Amniotic stem cell (primary cell): Measurements from ENCODE around the gene KIF1C.

ENCODE experiments used
- DNase-seq: peaks from one replicate; lab custom pipeline; 2025; lab: John Stamatoyannopoulos, UW

Gene KIF1C

DNA sequence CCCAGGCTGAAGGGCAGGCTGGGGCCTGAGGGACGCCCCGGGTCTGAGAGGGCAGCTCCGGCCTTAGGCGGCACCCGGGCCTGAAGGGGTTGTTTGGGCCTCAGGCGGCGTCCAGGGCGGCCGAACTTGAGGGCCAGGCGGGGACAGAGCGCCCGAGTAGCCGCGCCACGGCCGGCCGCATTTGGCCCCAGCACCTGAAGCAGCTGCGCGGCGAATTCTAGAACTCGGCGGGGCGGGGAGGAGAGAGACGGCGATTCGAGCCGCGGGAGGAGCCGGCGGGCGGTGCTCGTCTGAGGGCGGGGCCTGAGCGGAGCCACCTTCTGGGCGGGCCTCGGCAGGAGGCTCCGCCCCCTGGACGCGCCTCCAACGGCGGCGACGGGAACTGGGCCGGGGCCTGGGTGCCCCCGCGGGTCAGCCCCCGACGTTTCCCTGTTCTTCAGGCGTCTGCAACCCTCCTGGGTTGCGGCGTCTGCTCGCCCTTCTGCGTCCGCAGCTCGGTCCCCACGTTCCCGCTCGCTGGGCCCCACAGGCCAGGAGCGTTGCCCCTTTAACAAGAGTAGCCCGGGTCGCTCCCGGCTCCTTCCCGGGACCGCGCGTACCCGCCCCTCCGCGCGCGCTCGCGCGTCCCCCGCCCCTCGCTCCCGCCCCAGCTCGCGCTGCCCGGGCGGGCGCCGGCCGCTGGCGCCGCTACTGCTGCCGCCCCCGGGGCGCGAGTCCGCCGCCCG lies at the start of gene KIF1C, which contains the start of gene INCA1:
Gene KIF1C, plus strand, starts transcription at position 649 of the 725 bp plus-strand sequence. CDS start 2,297 bp downstream, outside the sequence.
Gene INCA1, minus strand, starts transcription at position 221 of the 725 bp plus-strand sequence. CDS start 3,085 bp downstream, outside the sequence.
- peak; percentile 73 for DNase-seq

DNA sequence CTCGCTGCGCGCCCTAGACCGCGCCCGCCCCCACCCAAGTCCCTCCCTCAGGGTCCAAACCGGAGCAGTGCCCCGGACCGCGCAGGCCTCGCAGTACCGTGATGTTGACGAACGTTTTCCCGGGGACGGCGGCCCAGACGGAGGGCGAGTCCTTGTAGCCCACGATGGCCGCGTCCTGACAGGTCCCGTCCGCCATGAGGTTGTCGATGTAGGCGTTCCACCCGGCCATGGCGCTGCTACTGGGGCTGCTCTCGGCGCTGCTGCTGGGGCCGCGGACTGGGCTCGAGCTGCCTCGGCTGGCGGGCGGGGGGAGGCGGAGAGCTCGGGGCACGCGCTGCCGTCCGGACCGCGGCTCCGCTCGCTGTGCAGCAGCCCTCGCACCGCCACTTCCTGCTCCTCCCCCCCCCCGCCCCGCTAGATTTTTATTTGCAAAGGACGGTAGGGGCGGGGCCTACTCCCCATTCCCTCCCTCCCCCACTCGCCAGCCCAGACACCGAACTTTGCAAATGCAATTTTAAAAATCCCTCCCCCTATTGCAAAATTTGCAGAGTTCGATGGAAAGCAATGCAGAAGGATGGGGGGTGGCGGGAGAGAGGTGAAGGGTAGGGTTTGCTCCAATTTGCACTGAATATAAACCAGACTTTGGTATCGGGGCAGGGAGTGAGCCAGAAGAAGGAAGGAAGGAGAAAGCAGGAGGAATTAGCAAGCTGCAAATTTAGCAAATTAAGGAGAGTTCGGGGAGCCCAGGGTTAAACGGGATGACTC lies 49.4 kb upstream of the KIF1C start, which contains the start of gene PFN1:
Gene PFN1, minus strand, starts transcription at position 365 of the 765 bp plus-strand sequence. Its CDS starts 136 bp downstream, at position 229.
- peak; percentile 81 for DNase-seq

DNA sequence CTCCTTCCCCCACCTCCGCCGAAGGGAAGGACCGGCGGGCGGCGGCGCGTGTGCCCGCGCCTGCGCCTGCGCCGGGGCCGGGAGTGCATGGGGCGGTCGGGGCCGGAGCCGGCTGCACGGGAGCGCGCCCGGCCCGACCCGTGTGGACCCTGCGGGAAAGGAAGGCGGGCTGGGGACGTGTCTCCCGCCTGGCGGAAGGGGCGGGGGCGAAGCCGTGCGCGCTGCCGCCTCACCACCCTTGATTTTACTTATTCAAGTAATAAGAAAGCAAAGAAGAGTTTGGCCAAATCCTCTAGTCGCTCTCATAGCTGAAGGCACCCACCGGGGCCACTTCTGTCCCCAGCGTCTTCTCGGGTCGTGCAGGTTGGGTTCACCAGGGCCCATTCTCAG lies 48.8 kb upstream of the KIF1C start:
- peak; percentile 89 for DNase-seq

DNA sequence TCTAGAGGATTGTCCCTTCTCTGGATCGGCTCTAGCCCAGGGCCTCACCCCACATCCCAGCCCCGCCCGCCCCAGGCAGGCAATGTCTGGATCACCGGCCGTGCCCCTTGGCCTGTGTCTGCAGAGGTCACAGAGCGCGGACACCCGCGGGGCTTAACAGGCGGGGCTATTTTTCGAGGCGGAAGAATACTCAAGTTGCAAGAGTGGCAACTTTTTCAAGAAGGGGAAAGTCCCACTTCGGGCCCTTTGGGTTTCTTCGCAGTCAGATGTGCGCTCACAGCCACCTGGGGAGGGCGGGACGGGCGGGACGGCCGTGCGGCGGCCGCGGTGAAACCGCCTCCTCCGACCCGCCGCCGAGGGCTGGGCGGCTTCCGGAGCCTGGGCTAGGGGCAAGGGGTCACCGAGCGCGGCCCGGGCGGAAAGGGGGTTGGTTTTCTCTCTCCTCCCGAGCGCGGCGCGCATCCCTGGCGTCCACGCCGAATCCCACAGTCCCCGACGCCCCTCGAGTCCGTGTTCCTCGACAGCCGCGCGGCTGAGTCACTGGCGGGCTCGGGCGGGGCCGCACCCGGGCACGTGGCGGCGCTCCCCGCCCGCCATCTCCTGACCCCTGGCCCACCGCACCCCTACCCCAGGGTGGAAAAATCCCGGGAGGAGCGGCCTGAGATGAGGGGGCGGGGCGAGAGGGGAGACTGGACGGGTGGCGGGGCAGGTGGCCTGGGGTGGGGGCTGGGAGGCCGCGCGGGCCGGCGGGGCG lies 48.3 kb upstream of the KIF1C start:
- DNase-seq, result peak; percentile 13

DNA sequence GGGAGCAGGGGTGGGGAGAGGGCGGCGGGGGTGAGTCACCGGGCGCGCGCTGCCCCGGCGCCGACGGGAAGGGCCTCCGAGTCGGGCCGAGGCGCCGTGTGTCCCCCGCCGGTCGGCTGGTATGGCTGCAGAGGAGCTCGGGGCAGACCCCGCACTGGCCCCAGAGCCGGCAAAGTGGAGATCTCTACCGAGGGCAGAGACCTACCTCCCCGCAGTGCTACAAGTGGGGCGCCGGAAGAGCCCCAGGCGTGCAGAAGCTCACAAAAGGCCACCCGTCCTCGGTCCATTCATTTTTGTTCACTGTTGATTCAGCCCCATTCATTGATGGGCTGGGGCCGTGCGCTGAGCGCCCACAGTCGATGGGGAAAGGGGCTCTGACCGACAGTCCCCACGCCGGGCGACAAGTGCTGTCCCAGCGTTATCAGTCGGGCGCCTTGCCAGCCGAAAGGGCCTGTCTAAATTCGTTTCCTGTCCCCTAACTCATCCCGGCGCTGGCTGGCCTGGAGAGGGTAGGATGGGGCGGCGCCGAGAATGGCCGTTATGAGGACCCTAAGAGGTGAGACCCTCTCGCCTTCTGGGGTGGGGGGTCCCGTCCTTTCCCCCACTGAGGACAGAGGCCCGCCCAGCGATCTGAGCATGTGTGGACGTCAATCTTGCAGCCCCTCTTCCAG lies 47.5 kb upstream of the KIF1C start:
- DNase-seq, result peak; percentile 56

DNA sequence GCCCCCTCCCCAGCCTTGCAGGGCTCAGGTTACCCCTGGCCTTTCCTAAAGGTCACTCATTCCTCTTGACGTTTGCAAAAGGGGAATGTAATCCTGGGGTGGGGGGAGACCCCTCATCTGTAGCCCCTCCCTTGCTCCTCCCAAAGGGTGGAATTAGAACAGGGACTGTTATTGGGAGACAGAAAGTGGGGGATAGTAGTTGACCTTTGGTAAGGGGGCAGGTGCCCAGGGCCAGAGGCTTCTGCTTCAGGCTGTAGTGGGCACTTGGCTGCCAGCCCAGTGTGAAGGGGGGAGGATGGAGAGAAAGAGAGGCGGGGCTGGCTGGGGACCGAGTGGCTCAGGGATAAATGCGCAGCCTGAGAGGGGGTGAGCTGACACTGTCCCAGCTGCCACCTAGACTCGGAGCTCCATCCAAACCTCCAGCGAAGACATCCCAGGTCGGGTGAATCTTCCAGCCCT lies 47.0 kb upstream of the KIF1C start, which contains the start of gene ENO3:
Gene ENO3, plus strand, starts transcription at position 374 of the 459 bp plus-strand sequence. CDS start 711 bp downstream, outside the sequence.
- no peak for DNase-seq

DNA sequence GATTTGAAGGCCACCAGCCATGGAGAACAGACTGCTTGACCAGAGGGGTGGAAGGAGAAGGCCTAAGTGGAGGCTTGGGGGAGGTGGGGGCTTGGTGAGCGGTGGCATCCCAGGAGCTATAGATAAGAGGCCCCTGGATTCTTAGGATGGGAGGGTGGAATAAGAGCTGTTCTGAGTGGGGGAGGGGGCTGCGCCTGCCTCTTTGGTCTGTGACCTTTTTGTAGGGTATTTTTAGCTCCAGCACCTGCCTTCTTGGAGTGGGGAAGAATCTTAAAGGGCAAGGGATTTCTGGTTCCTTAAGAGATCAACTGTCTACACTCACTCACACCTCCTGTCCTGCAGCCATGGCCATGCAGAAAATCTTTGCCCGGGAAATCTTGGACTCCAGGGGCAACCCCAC lies 46.3 kb upstream of the KIF1C start:
- no peak for DNase-seq

DNA sequence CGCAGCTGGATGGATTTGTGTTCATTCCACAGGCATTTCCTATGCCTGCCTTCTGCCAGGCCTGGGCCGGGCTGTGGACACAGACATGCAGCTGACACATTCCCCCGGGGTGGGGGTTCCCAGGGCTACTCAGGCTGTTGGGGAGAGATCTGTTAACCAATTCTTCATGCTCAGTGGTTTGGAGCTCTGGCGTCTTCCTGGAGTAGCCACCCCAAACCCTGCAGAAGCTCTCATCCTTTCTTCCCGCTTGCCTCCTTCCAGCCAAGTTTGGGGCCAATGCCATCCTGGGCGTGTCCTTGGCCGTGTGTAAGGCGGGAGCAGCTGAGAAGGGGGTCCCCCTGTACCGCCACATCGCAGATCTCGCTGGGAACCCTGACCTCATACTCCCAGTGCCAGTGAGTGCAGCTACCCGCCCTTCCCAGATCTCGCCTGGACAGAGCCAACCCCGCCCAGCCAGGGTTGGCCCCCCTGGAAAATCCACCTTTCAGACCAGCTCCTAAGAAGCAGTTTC lies 44.2 kb upstream of the KIF1C start:
- DNase-seq, result peak; percentile 40

DNA sequence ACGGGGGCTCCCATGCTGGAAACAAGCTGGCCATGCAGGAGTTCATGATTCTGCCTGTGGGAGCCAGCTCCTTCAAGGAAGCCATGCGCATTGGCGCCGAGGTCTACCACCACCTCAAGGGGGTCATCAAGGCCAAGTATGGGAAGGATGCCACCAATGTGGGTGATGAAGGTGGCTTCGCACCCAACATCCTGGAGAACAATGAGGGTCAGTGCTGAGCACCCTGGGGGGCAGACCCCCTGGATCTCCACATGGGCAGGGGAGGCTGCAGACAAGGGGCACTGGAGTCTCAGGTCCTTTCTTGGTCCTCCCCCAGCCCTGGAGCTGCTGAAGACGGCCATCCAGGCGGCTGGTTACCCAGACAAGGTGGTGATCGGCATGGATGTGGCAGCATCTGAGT lies 42.7 kb upstream of the KIF1C start:
- no peak for DNase-seq

DNA sequence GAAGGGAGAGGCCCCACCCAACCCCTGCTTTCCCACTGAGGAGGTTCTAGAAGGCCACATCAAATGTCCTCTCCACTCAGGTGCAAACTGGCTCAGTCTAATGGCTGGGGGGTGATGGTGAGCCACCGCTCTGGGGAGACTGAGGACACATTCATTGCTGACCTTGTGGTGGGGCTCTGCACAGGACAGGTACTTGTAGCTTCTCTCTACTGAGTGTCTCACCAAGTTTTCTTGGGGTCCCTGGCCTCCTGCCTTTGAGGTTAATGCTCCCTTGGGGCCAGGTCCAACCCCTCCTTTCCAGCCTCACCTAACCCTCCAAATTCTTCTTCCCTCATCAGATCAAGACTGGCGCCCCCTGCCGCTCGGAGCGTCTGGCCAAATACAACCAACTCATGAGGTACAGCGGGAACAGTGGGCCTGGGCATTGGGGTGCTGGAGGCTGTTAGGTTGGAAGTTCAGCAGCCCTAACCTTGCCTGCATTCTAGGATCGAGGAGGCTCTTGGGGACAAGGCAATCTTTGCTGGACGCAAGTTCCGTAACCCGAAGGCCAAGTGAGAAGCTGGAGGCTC lies 41.2 kb upstream of the KIF1C start:
- DNase-seq, result no peak

DNA sequence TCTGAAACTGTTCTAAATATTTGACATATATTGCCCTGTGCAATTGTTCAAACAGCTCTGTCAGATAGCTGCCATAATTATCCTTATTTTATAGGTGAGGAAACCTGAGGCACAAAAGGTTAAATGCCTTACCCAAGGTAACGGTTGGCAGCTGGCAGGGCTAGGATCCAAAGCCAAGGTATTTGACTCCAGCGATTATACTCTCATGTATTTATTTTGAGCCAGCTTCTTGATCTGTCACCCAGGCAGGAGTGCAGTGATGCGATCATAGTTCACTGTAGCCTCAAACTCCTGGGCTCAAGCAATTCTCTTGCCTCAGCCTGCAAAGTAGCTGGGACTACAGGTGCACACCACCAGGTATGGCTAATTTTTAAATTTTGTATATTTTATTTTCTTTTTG lies 39.6 kb upstream of the KIF1C start:
- DNase-seq, result no peak

DNA sequence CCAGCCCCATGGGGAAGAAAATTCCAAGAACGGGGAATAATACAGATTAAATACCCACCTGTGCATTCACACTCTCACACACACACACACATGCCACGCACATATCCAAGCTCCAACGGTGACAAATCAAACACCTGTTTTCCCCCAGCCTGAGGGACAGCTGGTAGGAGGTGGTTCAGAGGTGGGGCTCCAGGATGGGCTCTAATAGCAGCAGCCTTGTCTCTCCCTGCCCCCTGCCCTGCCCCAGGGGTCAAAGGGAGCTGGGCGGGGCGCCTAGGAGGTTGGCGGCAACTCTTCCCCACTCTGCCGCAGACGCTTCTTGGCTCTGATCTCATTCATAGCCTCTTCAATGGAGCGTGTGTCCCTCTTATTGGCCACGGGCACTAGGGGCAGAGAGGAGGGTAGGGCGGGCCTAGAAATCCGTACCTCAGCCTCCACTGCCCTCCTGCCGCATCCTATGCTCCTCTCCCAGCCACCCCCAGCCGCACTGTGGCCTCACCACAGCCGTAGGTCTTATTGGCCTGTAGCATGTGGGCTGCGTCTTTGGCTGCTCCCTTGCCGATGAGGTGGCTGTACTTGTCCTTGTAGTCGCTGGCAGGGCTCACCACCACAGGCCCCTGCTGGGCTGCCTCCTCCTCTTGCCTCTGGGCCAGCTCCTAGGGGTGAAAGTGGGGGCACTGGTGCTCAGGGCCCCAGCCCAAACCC lies 38.3 kb upstream of the KIF1C start:
- no peak for DNase-seq

DNA sequence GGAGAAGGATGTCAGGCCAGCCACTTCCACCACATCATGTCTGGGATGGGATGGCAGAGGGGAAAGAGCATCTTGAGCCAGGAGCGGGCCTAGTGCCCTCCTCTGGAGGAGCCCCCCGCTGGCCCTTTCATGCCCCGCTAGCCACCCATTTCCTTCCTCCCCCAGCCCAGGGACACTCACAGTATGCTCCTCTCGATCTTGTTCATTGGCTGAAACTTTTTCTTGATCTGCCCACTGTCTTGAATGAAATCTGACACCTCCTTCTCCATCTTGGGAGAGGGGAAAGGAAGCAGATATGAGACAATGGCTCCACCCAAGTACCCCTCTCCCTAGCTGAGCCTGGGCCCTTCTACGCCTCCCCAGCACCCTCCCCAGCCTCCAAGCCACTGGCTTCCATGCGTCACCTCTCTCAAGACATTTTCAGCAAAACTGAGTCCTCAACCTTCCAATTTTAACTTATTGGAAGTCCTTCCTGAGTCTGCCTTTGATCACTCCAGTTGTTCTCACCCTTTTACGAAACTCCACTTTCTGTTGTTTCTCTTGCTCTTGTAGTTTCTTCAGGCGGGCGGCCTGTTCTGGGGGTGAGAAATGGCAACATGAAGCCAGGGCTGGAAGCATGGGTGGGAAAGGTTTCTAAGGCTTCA lies 37.3 kb upstream of the KIF1C start:
- DNase-seq, result no peak

DNA sequence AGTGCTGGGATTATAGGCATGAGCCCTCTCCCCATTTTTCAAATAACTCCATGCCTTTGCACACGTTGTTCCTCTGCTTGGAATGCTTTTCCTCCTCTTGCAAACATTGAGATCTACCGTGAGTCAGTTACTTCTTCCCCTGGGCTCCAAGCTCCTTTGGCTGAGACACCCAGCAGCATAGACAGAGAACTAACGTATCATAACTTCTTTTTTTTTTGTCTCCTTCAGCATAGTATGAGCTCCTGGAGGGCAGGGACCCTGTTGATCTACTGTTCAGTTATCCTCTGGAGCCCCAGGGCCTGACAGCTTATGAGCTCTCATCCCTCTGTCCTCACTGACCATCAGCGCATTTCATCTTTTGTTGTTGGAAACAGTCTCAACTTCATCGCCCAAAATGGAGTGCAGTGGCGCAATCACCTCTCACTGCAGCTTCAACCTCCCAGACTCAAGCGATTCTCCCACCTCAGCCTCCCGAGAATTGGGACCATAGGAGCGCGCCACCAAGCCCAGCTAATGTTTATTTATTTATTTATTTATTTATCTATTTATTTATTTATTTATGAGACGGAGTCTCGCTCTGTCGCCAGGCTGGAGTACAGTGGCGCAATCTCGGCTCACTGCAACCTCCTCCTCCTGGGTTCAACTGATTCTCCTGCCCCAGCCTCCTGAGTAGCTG lies 32.3 kb upstream of the KIF1C start:
- no peak for DNase-seq

DNA sequence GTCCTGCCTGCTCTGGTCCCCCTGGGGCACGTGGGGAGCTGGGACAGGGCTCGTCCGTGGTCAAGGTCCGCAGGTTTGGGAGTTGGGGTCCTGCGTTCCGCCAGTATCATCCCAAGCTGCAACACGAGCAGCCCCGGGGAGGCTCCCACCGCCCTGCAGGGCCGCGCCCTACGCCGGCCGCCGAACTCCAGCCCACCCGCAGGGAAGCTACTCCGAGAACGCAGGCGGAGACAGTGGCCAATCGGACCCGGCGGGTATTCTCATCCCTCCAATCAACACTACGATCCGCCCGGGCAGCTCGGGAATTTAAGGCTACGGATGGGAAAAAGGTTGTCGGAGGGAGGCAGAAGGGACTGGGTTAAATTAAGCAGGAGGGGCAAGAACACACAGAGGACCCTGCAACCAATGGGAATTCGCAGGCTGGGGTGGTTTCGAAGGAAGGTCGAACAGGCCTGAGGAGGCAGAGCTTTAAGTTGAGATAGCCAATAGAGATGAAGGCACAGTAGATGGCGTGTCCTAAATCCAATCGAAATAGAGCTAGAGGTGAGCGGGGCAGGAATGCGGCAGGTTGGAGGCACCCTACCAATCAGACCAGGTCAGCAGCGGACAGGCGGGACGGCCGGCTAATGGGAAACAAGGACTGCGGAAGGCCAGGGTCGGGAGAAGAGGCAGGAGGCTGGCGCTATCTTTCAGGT lies 30.8 kb upstream of the KIF1C start:
- peak; percentile 98 for DNase-seq

DNA sequence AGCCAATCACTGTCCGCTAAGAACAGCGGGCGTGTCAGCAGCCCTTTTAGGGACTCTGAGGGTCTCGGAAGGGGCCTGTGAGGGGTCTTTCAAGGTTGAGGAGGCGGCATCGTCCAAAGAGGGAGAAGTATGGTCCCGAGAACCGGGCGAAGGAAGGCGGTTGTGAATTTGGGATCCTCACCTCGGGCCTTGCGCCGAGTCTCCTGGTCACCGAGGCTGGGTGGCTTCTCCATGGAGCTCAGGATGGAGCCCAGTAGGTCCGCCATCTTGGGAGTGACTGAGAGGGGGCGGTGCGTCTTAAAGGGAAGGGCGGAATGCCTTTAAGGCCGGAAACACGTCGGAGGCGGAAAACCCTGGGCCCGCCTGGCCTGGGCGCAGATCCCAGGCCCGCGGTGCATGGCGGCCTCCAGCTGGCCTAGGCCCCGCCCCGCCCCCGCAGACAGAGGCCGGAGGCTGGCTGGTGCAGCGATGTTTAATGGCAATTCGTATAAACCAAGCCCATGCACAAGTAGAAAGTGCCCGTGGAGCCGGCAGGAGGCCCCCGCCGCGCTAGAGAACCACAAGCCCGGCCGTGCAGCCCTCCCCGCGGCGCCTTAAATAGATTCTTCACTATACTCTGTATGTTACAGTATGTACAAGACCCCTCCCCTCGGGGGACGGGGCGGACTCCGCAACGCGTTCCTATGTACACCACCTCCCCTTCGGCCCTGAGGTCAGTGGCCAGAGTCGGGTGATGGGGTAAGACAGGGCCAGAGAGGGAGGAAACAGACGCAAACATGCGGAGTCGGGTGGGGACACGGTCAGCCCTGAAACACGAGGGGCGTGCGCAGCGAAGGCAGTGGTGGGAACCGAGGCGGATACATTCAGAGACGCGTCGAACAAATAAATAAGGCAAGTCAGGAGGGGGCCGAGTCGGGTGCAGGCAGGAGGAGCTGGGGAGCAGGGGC lies 29.9 kb upstream of the KIF1C start, which contains the start of gene SPAG7:
Gene SPAG7, minus strand, starts transcription at position 279 of the 947 bp plus-strand sequence. Its CDS starts 13 bp downstream, at position 266.
- DNase-seq, result peak; percentile 91

DNA sequence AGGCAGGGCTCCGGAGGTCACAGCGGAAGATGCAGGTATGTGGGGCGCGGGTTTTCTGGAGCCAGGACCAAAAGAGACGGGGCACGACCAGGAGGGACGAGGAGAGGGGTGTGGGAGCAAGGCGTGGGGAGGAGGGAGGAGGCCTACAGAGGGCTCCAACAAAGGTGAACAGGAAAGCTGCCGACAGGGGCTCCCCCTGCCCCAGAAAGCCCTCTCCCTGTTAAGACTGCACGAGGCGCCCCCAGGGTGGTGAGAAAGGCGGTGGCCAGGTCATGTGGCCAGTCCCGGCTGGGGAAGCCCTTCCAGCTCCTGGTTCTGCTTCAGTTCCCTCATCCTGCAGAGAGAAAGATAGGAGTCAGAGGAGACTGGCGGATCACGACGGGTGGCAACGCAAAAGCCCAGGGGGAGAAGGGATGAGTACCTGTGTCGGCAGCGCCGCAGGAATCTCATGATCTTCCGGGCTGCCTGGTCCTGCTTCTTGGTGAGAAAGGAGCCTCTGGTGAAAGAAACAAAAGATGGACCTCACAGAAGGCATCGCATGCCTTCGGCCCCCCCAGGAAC lies 29.2 kb upstream of the KIF1C start:
- peak; percentile 11 for DNase-seq
